Stimulated activated naive CD8-positive, alpha-beta T cell treated with anti-CD3 and anti-CD28 coated beads, Interleukin-15, amount 100 ng/mL, for 72 hours (primary cell): Measurements from ENCODE around the gene DAGLA.

Experiments used
- ATAC-seq: fragments of 150-1000 bp; cut with Tn5 transposase; 2 replicates; pipeline ENCODE4 v1.10.0; 2021; ENCODE audit warnings: mild to moderate bottlenecking, moderate library complexity
- DNase-seq, 2 donors: peaks; one replicate each; pipeline ENCODE4 v3.0.0; 2021 to 2022
- H3K27ac Mint-ChIP-seq, 2 donors: one replicate each; pipeline ENCODE4 v1.8.0; 2022; ENCODE audit warnings: mild to moderate bottlenecking in 2 of 2, mixed read lengths in 2 of 2, moderate library complexity in 2 of 2
- H3K27me3 Mint-ChIP-seq: one replicate; pipeline ENCODE4 v1.8.0; 2022; ENCODE audit warnings: mixed read lengths
- H3K4me1 Mint-ChIP-seq: one replicate; pipeline ENCODE4 v1.8.0; 2022; ENCODE audit warnings: mild to moderate bottlenecking, mixed read lengths
- H3K4me3 Mint-ChIP-seq, 2 donors: one replicate each; pipeline ENCODE4 v1.8.0; 2022; ENCODE audit warnings: mild to moderate bottlenecking in 2 of 2, mixed read lengths in 2 of 2, moderate library complexity in 1 of 2
- H3K9me3 Mint-ChIP-seq, 2 donors: one replicate each; pipeline ENCODE4 v1.8.0; 2022; ENCODE audit warnings: mixed read lengths in 2 of 2

DAGLA gene

GRCh38 chr11:61709572-61709971, 29.4 kb downstream of the DAGLA start:
- DNase-seq (no peak), ATAC-seq (no peak)
- H3K4me1 Mint-ChIP-seq: no peaks in the 10 kb centered on the region
- H3K9me3 Mint-ChIP-seq: no peaks in the 10 kb centered on the region
- H3K27me3 Mint-ChIP-seq: no peaks in the 10 kb centered on the region
- H3K27ac Mint-ChIP-seq: no peak overlapping the region
- H3K4me3 Mint-ChIP-seq: no peak overlapping the region

GRCh38 chr11:61710019-61710418, 29.8 kb downstream of the DAGLA start:
- H3K4me3 Mint-ChIP-seq: no peak overlapping the region
- H3K27me3 Mint-ChIP-seq: no peaks in the 10 kb centered on the region
- H3K4me1 Mint-ChIP-seq: no peaks in the 10 kb centered on the region
- H3K27ac Mint-ChIP-seq: no peak overlapping the region
- DNase-seq (no peak), ATAC-seq (no peak)
- H3K9me3 Mint-ChIP-seq: no peaks in the 10 kb centered on the region

- no peaks in the 10 kb centered on the region for H3K9me3 Mint-ChIP-seq
- no peak overlapping the region for H3K4me3 Mint-ChIP-seq
- H3K27ac Mint-ChIP-seq: no peak overlapping the region
- H3K27me3 Mint-ChIP-seq: no peaks in the 10 kb centered on the region
- DNase-seq: no peak
- no peak for ATAC-seq
- H3K4me1 Mint-ChIP-seq: no peaks in the 10 kb centered on the region
Observed at GRCh38 chr11:61711037-61711436, 30.8 kb downstream of the DAGLA start.

GRCh38 chr11:61711498-61711897, 31.3 kb downstream of the DAGLA start:
- H3K27me3 Mint-ChIP-seq: no peaks in the 10 kb centered on the region
- H3K27ac Mint-ChIP-seq: no peak overlapping the region
- no peak overlapping the region for H3K4me3 Mint-ChIP-seq
- DNase-seq: no peak
- H3K9me3 Mint-ChIP-seq: no peaks in the 10 kb centered on the region
- H3K4me1 Mint-ChIP-seq: no peaks in the 10 kb centered on the region
- ATAC-seq: no peak

- H3K4me1 Mint-ChIP-seq: no peaks in the 10 kb centered on the region
- no peak for ATAC-seq
- H3K9me3 Mint-ChIP-seq: no peaks in the 10 kb centered on the region
- H3K4me3 Mint-ChIP-seq: no peak overlapping the region
- H3K27me3 Mint-ChIP-seq: no peaks in the 10 kb centered on the region
- no peak overlapping the region for H3K27ac Mint-ChIP-seq
- no peak for DNase-seq
Observed at GRCh38 chr11:61712314-61712713, 32.1 kb downstream of the DAGLA start.

- no peaks in the 10 kb centered on the region for H3K4me1 Mint-ChIP-seq
- ATAC-seq: no peak
- no peaks in the 10 kb centered on the region for H3K27me3 Mint-ChIP-seq
- no peaks in the 10 kb centered on the region for H3K9me3 Mint-ChIP-seq
- DNase-seq: no peak
- peak overlapping the region in 1 of 2 donors; percentile 34 for H3K27ac Mint-ChIP-seq
- no peak overlapping the region for H3K4me3 Mint-ChIP-seq
Observed at GRCh38 chr11:61712846-61713245, 32.7 kb downstream of the DAGLA start.

- H3K27me3 Mint-ChIP-seq: no peaks in the 10 kb centered on the region
- ATAC-seq (no peak), DNase-seq (no peak)
- no peak overlapping the region for H3K4me3 Mint-ChIP-seq
- H3K9me3 Mint-ChIP-seq: no peaks in the 10 kb centered on the region
- H3K4me1 Mint-ChIP-seq: no peaks in the 10 kb centered on the region
- H3K27ac Mint-ChIP-seq: no peak overlapping the region
Observed at GRCh38 chr11:61713464-61713863, 33.3 kb downstream of the DAGLA start.

GRCh38 chr11:61713906-61714305, 33.7 kb downstream of the DAGLA start:
- H3K27me3 Mint-ChIP-seq: no peaks in the 10 kb centered on the region
- H3K4me1 Mint-ChIP-seq: no peaks in the 10 kb centered on the region
- no peak overlapping the region for H3K27ac Mint-ChIP-seq
- H3K4me3 Mint-ChIP-seq: no peak overlapping the region
- DNase-seq (no peak), ATAC-seq (no peak)
- H3K9me3 Mint-ChIP-seq: no peaks in the 10 kb centered on the region

GRCh38 chr11:61714316-61714715, 34.1 kb downstream of the DAGLA start:
- Mint-ChIP-seq H3K27me3 (no peaks in the 10 kb centered on the region), H3K9me3 (no peaks in the 10 kb centered on the region), H3K4me3 (no peak overlapping the region), H3K27ac (no peak overlapping the region), H3K4me1 (no peaks in the 10 kb centered on the region)
- no peak for DNase-seq
- no peak for ATAC-seq

- Mint-ChIP-seq H3K4me3 (no peak overlapping the region), H3K9me3 (no peaks in the 10 kb centered on the region), H3K27ac (peak overlapping the region in 1 of 2 donors; percentile 66), H3K27me3 (no peaks in the 10 kb centered on the region), H3K4me1 (no peaks in the 10 kb centered on the region)
- no peak for ATAC-seq
- no peak for DNase-seq
Observed at GRCh38 chr11:61714916-61715315, 34.7 kb downstream of the DAGLA start.

GRCh38 chr11:61715867-61716266, 35.7 kb downstream of the DAGLA start:
- Mint-ChIP-seq H3K9me3 (no peaks in the 10 kb centered on the region), H3K4me1 (no peaks in the 10 kb centered on the region), H3K4me3 (no peak overlapping the region), H3K27ac (peak overlapping the region in 1 of 2 donors; percentile 23), H3K27me3 (no peaks in the 10 kb centered on the region)
- ATAC-seq (no peak), DNase-seq (no peak)

GRCh38 chr11:61716478-61717285, 36.5 kb downstream of the DAGLA start:
- H3K9me3 Mint-ChIP-seq: no peaks in the 10 kb centered on the region
- no peak for ATAC-seq
- no peak for DNase-seq
- H3K27ac Mint-ChIP-seq: no peak overlapping the region
- no peaks in the 10 kb centered on the region for H3K4me1 Mint-ChIP-seq
- no peaks in the 10 kb centered on the region for H3K27me3 Mint-ChIP-seq
- H3K4me3 Mint-ChIP-seq: no peak overlapping the region

GRCh38 chr11:61717286-61718033, 37.3 kb downstream of the DAGLA start:
- ATAC-seq: peak; percentile 13
- H3K4me3 Mint-ChIP-seq: no peak overlapping the region
- no peak for DNase-seq
- no peaks in the 10 kb centered on the region for H3K4me1 Mint-ChIP-seq
- H3K9me3 Mint-ChIP-seq: no peaks in the 10 kb centered on the region
- H3K27ac Mint-ChIP-seq: no peak overlapping the region
- no peaks in the 10 kb centered on the region for H3K27me3 Mint-ChIP-seq

GRCh38 chr11:61718046-61718531, 37.9 kb downstream of the DAGLA start:
- H3K4me1 Mint-ChIP-seq: no peaks in the 10 kb centered on the region
- H3K4me3 Mint-ChIP-seq: no peak overlapping the region
- peak overlapping the region in 1 of 2 donors; percentile 54 for H3K27ac Mint-ChIP-seq
- no peaks in the 10 kb centered on the region for H3K27me3 Mint-ChIP-seq
- ATAC-seq: peak; percentile 18
- no peak for DNase-seq
- no peaks in the 10 kb centered on the region for H3K9me3 Mint-ChIP-seq

GRCh38 chr11:61718621-61719302, 38.6 kb downstream of the DAGLA start:
- H3K4me3 Mint-ChIP-seq: no peak overlapping the region
- ATAC-seq (no peak), DNase-seq (no peak)
- H3K27me3 Mint-ChIP-seq: no peaks in the 10 kb centered on the region
- no peaks in the 10 kb centered on the region for H3K4me1 Mint-ChIP-seq
- no peak overlapping the region for H3K27ac Mint-ChIP-seq
- no peaks in the 10 kb centered on the region for H3K9me3 Mint-ChIP-seq

- H3K4me1 Mint-ChIP-seq: no peaks in the 10 kb centered on the region
- H3K9me3 Mint-ChIP-seq: no peaks in the 10 kb centered on the region
- no peak for ATAC-seq
- H3K27me3 Mint-ChIP-seq: no peaks in the 10 kb centered on the region
- no peak for DNase-seq
- H3K4me3 Mint-ChIP-seq: no peak overlapping the region
- H3K27ac Mint-ChIP-seq: no peak overlapping the region
Observed at GRCh38 chr11:61719978-61720377, 39.8 kb downstream of the DAGLA start.
